Measurements from ENCODE around the gene C7orf33. TPM values are rescaled to one million over a fixed set of nuclear protein-coding genes. Genes with fewer than 3 reads are reported as not detected.
A peak's percentile ranks its signal among the peaks of the same experiment; 100 is the strongest.

C7orf33 gene
- total and polyA plus RNA-seq, 4 donors, result not detected

- DNase-seq (ENCODE audit: low spot score), result no peak
- WGBS, result 70% methylated on average over 3 of the region's 3 CpGs
- peak; percentile 53 to 60 for TF ChIP-seq RAD21 (IDR thresholded peaks at IDR 0.05)
- TF ChIP-seq ATF3 (IDR thresholded peaks at IDR 0.05), result no peak
- TF ChIP-seq HNF4G (IDR thresholded peaks at IDR 0.05), result peak; percentile 76
- peak; percentile 46 to 65 for TF ChIP-seq JUND (IDR thresholded peaks at IDR 0.05)
- peak; percentile 86 to 93 for TF ChIP-seq HNF4A (conservative IDR thresholded peaks at IDR 0.05)
- TF ChIP-seq RXRA (IDR thresholded peaks at IDR 0.05), result peak; percentile 34 to 43
- peak; percentile 76 for TF ChIP-seq SP1 (IDR thresholded peaks at IDR 0.05)
- peak; percentile 46 for TF ChIP-seq FOXA2 (IDR thresholded peaks at IDR 0.05)
- no peak for TF ChIP-seq NR2F2 (IDR thresholded peaks at IDR 0.05)
- peak; percentile 51 for TF ChIP-seq YY1 (IDR thresholded peaks at IDR 0.05)
- no peak for TF ChIP-seq CTCF (IDR thresholded peaks at IDR 0.05; ENCODE audit: low read depth, low read length, missing input control)
Observed at GRCh38 chr7:148556892-148557291, 33.7 kb upstream of the C7orf33 start.

DNA sequence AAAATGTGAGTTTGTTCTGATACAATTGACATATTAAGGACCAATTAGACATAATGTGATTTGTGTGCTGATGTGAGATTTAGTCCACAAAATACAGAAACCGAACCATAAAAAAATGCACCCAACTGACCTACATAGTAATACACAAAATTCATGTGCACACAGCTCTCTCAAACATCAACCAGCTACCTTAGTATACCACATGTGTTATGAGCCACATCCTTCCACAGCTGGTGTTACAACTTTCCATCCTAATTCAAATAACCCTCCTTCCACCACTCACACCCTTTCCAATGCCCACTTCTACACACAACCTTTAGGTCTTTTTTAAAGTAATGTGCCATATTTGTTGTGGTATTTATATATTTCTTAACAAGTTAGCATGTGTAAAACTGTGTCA lies 31.7 kb upstream of the C7orf33 start:
- no peak overlapping the region for H3K9ac ChIP-seq (ENCODE audit: low read depth in 1 of 2, low read length in 2 of 2)
- 95% methylated on average over 1 of the region's 1 CpG for WGBS
- H3K27me3 ChIP-seq (ENCODE audit: control insufficient read depth in 4 of 4, insufficient read depth in 4 of 4, low read length in 3 of 4), result no peaks in the 10 kb centered on the region
- H3K9me3 ChIP-seq (ENCODE audit: control insufficient read depth in 4 of 4, low read length in 3 of 4), result peaks cover 0 to 4% (median 0%) of the 10 kb centered on the region in 4 donors
- H3K36me3 ChIP-seq (ENCODE audit: control insufficient read depth in 4 of 4, insufficient read depth in 3 of 4, low read depth in 1 of 4, low read length in 3 of 4), result no peaks in the 10 kb centered on the region
- no peaks in the 10 kb centered on the region for H3K4me1 ChIP-seq (ENCODE audit: control insufficient read depth in 4 of 4, insufficient read depth in 4 of 4, low read length in 3 of 4)
- no peak for DNase-seq (ENCODE audit: low spot score)
- H3K4me3 ChIP-seq (ENCODE audit: low read depth in 1 of 3, low read length in 3 of 3), result no peak overlapping the region
- TF ChIP-seq HNF4G (IDR thresholded peaks at IDR 0.05), result no peak
- no peak for TF ChIP-seq GABPA (IDR thresholded peaks at IDR 0.05 in 1 of 2, conservative IDR thresholded peaks at IDR 0.05 in 1 of 2)
- no peak for TF ChIP-seq EGR1 (IDR thresholded peaks at IDR 0.05; ENCODE audit: low read depth in 2 of 2)
- no peak for TF ChIP-seq FOXA1 (IDR thresholded peaks at IDR 0.05)
- TF ChIP-seq NR2F2 (IDR thresholded peaks at IDR 0.05), result no peak
- no peak for TF ChIP-seq RXRA (IDR thresholded peaks at IDR 0.05)
- no peak for TF ChIP-seq REST (IDR thresholded peaks at IDR 0.05)
- TF ChIP-seq, protein P1, sequence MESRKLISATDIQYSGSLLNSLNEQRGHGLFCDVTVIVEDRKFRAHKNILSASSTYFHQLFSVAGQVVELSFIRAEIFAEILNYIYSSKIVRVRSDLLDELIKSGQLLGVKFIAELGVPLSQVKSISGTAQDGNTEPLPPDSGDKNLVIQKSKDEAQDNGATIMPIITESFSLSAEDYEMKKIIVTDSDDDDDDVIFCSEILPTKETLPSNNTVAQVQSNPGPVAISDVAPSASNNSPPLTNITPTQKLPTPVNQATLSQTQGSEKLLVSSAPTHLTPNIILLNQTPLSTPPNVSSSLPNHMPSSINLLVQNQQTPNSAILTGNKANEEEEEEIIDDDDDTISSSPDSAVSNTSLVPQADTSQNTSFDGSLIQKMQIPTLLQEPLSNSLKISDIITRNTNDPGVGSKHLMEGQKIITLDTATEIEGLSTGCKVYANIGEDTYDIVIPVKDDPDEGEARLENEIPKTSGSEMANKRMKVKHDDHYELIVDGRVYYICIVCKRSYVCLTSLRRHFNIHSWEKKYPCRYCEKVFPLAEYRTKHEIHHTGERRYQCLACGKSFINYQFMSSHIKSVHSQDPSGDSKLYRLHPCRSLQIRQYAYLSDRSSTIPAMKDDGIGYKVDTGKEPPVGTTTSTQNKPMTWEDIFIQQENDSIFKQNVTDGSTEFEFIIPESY (IDR thresholded peaks at IDR 0.05), result no peak
- no peak overlapping the region for H3K27ac ChIP-seq (ENCODE audit: low read depth in 1 of 2, low read length in 2 of 2)

More at GRCh38 chr7:148556892-148557291, 33.7 kb upstream of the C7orf33 start:
- H3K4me1 ChIP-seq (ENCODE audit: control insufficient read depth in 4 of 4, insufficient read depth in 4 of 4, low read length in 3 of 4), result no peaks in the 10 kb centered on the region
- H3K9ac ChIP-seq (ENCODE audit: low read depth in 1 of 2, low read length in 2 of 2), result no peak overlapping the region
- H3K9me3 ChIP-seq (ENCODE audit: control insufficient read depth in 4 of 4, low read length in 3 of 4), result peaks cover 0 to 4% (median 0%) of the 10 kb centered on the region in 4 donors
- H3K27ac ChIP-seq (ENCODE audit: low read depth in 1 of 2, low read length in 2 of 2), result no peak overlapping the region
- H3K27me3 ChIP-seq (ENCODE audit: control insufficient read depth in 4 of 4, insufficient read depth in 4 of 4, low read length in 3 of 4), result no peaks in the 10 kb centered on the region
- no peaks in the 10 kb centered on the region for H3K36me3 ChIP-seq (ENCODE audit: control insufficient read depth in 4 of 4, insufficient read depth in 3 of 4, low read depth in 1 of 4, low read length in 3 of 4)
- no peak overlapping the region for H3K4me3 ChIP-seq (ENCODE audit: low read depth in 1 of 3, low read length in 3 of 3)

Measured in liver (tissue), 9 donors.